ENCODE results near the gene MICAL1. TPM values are rescaled to one million over a fixed set of nuclear protein-coding genes. Genes with fewer than 3 reads are reported as not detected.

MICAL1 gene
- total and polyA plus RNA-seq, 10 of the 15 experiments (the other 5 are each of a cell fraction or from before 2014, with no cell fraction given), result 0.32 to 71.6 (median 45.3) TPM

DNA sequence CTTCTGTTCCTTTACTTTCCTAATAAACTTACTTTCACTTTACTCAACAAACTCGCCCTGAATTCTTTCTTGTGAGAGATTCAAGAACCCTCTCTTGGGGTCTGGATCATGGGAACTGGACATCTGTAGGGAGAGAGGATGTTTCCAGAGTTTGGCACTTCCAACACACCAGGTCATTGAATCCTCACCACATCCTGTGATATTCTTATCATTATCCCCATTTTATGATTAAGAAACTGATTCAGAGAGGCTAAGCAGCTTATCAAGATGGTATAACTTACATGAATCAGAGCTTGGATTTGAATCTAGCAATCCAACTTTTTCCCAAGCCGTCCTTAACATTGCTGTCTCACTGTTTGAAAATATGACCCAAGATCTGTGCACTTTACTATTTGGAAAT is 30.6 kb downstream of the MICAL1 start:
- no peaks in the 10 kb centered on the region for H3K36me3 ChIP-seq (ENCODE audit: control insufficient read depth in 2 of 2, insufficient read depth in 2 of 2, low read length in 1 of 2)
- no peak for DNase-seq (ENCODE audit: low read depth, low spot score)
- in situ Hi-C loops (cut with MboI), result no loop called here
- SMC1A ChIA-PET (ENCODE audit: uncharacterized antibody, unreplicated experiment), result no interaction called here
- H2AFZ ChIP-seq (ENCODE audit: control insufficient read depth, low read depth, low read length), result peak overlapping the region; percentile 4; the same call in 1 of the 2 replicates
- intact Hi-C loops (cut with micrococcal nuclease; ENCODE audit: unreplicated experiment), result no loop called here
- no peaks in the 10 kb centered on the region for H3K4me1 ChIP-seq (ENCODE audit: control insufficient read depth, insufficient read depth, low read length)
- POLR2A ChIA-PET, result no interaction called here
- no peak overlapping the region for H3K9ac ChIP-seq (ENCODE audit: control insufficient read depth, insufficient read depth, low read length)
- TF ChIP-seq, protein P1, sequence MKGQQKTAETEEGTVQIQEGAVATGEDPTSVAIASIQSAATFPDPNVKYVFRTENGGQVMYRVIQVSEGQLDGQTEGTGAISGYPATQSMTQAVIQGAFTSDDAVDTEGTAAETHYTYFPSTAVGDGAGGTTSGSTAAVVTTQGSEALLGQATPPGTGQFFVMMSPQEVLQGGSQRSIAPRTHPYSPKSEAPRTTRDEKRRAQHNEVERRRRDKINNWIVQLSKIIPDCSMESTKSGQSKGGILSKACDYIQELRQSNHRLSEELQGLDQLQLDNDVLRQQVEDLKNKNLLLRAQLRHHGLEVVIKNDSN (IDR thresholded peaks at IDR 0.05; ENCODE audit: borderline replicate concordance, extremely low read length, insufficient read depth, low read depth, low read length), result no peak
- no peak for TF ChIP-seq ZNF622 (IDR thresholded peaks at IDR 0.05)
- TF ChIP-seq, protein P2, sequence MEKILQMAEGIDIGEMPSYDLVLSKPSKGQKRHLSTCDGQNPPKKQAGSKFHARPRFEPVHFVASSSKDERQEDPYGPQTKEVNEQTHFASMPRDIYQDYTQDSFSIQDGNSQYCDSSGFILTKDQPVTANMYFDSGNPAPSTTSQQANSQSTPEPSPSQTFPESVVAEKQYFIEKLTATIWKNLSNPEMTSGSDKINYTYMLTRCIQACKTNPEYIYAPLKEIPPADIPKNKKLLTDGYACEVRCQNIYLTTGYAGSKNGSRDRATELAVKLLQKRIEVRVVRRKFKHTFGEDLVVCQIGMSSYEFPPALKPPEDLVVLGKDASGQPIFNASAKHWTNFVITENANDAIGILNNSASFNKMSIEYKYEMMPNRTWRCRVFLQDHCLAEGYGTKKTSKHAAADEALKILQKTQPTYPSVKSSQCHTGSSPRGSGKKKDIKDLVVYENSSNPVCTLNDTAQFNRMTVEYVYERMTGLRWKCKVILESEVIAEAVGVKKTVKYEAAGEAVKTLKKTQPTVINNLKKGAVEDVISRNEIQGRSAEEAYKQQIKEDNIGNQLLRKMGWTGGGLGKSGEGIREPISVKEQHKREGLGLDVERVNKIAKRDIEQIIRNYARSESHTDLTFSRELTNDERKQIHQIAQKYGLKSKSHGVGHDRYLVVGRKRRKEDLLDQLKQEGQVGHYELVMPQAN (conservative IDR thresholded peaks at IDR 0.05), result no peak
- TF ChIP-seq, protein P3, sequence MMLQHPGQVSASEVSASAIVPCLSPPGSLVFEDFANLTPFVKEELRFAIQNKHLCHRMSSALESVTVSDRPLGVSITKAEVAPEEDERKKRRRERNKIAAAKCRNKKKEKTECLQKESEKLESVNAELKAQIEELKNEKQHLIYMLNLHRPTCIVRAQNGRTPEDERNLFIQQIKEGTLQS (IDR thresholded peaks at IDR 0.05; ENCODE audit: borderline replicate concordance, extremely low read depth, low read depth, low read length), result no peak
- TF ChIP-seq, protein P4, sequence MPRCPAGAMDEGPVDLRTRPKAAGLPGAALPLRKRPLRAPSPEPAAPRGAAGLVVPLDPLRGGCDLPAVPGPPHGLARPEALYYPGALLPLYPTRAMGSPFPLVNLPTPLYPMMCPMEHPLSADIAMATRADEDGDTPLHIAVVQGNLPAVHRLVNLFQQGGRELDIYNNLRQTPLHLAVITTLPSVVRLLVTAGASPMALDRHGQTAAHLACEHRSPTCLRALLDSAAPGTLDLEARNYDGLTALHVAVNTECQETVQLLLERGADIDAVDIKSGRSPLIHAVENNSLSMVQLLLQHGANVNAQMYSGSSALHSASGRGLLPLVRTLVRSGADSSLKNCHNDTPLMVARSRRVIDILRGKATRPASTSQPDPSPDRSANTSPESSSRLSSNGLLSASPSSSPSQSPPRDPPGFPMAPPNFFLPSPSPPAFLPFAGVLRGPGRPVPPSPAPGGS (IDR thresholded peaks at IDR 0.05; ENCODE audit: borderline replicate concordance, insufficient read depth, low read depth, low read length, poor library complexity, severe bottlenecking), result no peak
- TF ChIP-seq NR2C2 (IDR thresholded peaks at IDR 0.05; ENCODE audit: borderline replicate concordance, control insufficient read depth, insufficient read length, low read depth), result no peak
- FAIRE-seq, result no peak
- H3K27ac ChIP-seq (ENCODE audit: control insufficient read depth, insufficient read depth), result no peak overlapping the region
- no peaks in the 10 kb centered on the region for H3K79me2 ChIP-seq (ENCODE audit: control insufficient read depth, insufficient read depth, low read length)
- BruUV-seq (replicated peaks), result no TSS peak
- H3K27me3 ChIP-seq (replicated peaks in 1 of 2; ENCODE audit: control insufficient read depth in 2 of 2, insufficient read depth in 2 of 2, low read length in 1 of 2), result no peaks in the 10 kb centered on the region; a peak in 1 of 4 replicates
- H4K20me1 ChIP-seq (ENCODE audit: control insufficient read depth, insufficient read depth), result no peaks in the 10 kb centered on the region
- RAD21 ChIA-PET (ENCODE audit: unreplicated experiment), result no interaction called here
- ATAC-seq, result no peak
- CTCF ChIA-PET, result interaction anchor here (0.6 kb wide), 1 partner anchor 225 kb away, joined by 3 read pairs; no protein-coding TSS in a partner anchor
- no peak overlapping the region for H3K4me2 ChIP-seq (ENCODE audit: control insufficient read depth, insufficient read depth)
- 39% methylated on average over 2 of the region's 2 CpGs for WGBS (ENCODE audit: insufficient coverage, insufficient replicate concordance, low lambda C conversion rate, missing lambda C conversion rate)
- no peaks in the 10 kb centered on the region for H3K9me3 ChIP-seq (replicated peaks; ENCODE audit: control insufficient read depth, insufficient read depth, low read length)
- no peak overlapping the region for H3K4me3 ChIP-seq

Data from GM12878 (cell line).